GM23338 (cell line): ENCODE measurements around the gene OR2T11. TPM values are rescaled to one million over a fixed set of nuclear protein-coding genes. Genes with fewer than 3 reads are reported as not detected.
"Not testable (repeated sequence)": the region's sequence is repeated elsewhere in the genome, so short reads cannot be mapped to it uniquely, and the experiment has no call there.

ENCODE experiments used
- ATAC-seq: fragments of 200-7000 bp; cut with Tn5 transposase; 3 replicates; pipeline ENCODE4 v1.9.1; 2020
- DNase-seq: peaks from one replicate; pipeline ENCODE4 v3.0.0-alpha.2; 2015; ENCODE audit warnings: low spot score
- H2AFZ ChIP-seq: fragments of 200-600 bp; sonication (generic); 2 replicates; pipeline ENCODE4 v1.8.0; 2016; ENCODE audit warnings: antibody characterized with exemption, mild to moderate bottlenecking, moderate library complexity
- H3F3A ChIP-seq: fragments of 200-600 bp; sonication (generic); replicated peaks from 2 replicates; pipeline ENCODE4 v1.8.0; 2017; ENCODE audit warnings: antibody characterized with exemption, mixed run types, low read depth
- H3K27ac ChIP-seq: fragments of 200-600 bp; sonication (generic); 2 replicates; pipeline ENCODE4 v1.6.1; 2016; ENCODE audit warnings: low read depth
- H3K27me3 ChIP-seq: fragments of 200-600 bp; sonication (generic); 2 replicates; pipeline ENCODE4 v1.8.0; 2016; ENCODE audit warnings: mild to moderate bottlenecking, mixed run types, moderate library complexity; ENCODE audit not compliant: insufficient read depth
- H3K36me3 ChIP-seq: fragments of 200-600 bp; sonication (generic); 2 replicates; pipeline ENCODE4 v1.8.0; 2016; ENCODE audit warnings: mild to moderate bottlenecking; ENCODE audit not compliant: insufficient read depth
- H3K4me1 ChIP-seq: fragments of 200-600 bp; sonication (generic); 2 replicates; pipeline ENCODE4 v1.8.0; 2016; ENCODE audit warnings: mild to moderate bottlenecking, moderate library complexity; ENCODE audit not compliant: insufficient read depth
- H3K4me2 ChIP-seq: fragments of 200-600 bp; sonication (generic); 2 replicates; pipeline ENCODE4 v1.7.1; 2017; ENCODE audit warnings: mixed run types
- H3K4me3 ChIP-seq: fragments of 200-600 bp; sonication (generic); 2 replicates; pipeline ENCODE4 v1.6.1; 2016; ENCODE audit warnings: mixed run types
- H3K79me2 ChIP-seq: fragments of 200-600 bp; sonication (generic); replicated peaks from 2 replicates; pipeline ENCODE4 v1.8.0; 2017; ENCODE audit warnings: mild to moderate bottlenecking; ENCODE audit not compliant: insufficient read depth
- H3K9me2 ChIP-seq: fragments of 200-600 bp; sonication (generic); 2 replicates; pipeline ENCODE4 v1.8.0; 2017; ENCODE audit not compliant: insufficient read depth
- H4K20me1 ChIP-seq: fragments of 200-600 bp; sonication (generic); replicated peaks from 2 replicates; pipeline ENCODE4 v1.8.0; 2017; ENCODE audit warnings: mild to moderate bottlenecking; ENCODE audit not compliant: insufficient read depth
- H3K27ac Mint-ChIP-seq: 2 replicates; pipeline ENCODE4 v1.8.0; 2020; ENCODE audit warnings: inconsistent platforms, mild to moderate bottlenecking, moderate library complexity, mixed read lengths
- H3K27me3 Mint-ChIP-seq: 3 replicates; pipeline ENCODE4 v1.8.0; 2022; ENCODE audit warnings: low read depth, mild to moderate bottlenecking, moderate library complexity, mixed read lengths, inconsistent platforms; ENCODE audit not compliant: insufficient read depth, poor library complexity
- H3K36me3 Mint-ChIP-seq: 3 replicates; pipeline ENCODE4 v1.8.0; 2021; ENCODE audit warnings: low read depth, mild to moderate bottlenecking, inconsistent platforms, moderate library complexity, mixed read lengths
- H3K4me1 Mint-ChIP-seq: 3 replicates; pipeline ENCODE4 v1.8.0; 2020; ENCODE audit warnings: mild to moderate bottlenecking, inconsistent platforms, mixed read lengths
- H3K4me3 Mint-ChIP-seq: 3 replicates; pipeline ENCODE4 v1.8.0; 2021; ENCODE audit warnings: moderate library complexity, mild to moderate bottlenecking, inconsistent platforms, mixed read lengths
- H3K9me3 Mint-ChIP-seq: 3 replicates; pipeline ENCODE4 v1.8.0; 2020; ENCODE audit warnings: moderate library complexity, mild to moderate bottlenecking, inconsistent platforms, mixed read lengths
- polyA plus RNA-seq: library from polyadenylated mRNA; unstranded; fragments of >200 nt; fragmentation: Nextera tagmentation; extraction: Ambion mirVana; gene quantifications from 2 replicates; pipeline ENCODE4 v1.2.1, GENCODE V29; 2016
- small RNA-seq: library from RNA; depleted of rRNA; stranded (forward); fragments of <200 nt; gene quantifications from one replicate; pipeline ENCODE3, GENCODE V24; 2014; ENCODE audit warnings: low replicate concordance
- total RNA-seq: library from RNA; depleted of rRNA; stranded (reverse); fragments of >200 nt; shearing (Covaris generic); gene quantifications from 2 replicates; pipeline ENCODE4 v1.2.3, GENCODE V29; 2014; rRNA removed

OR2T11 gene
- total and polyA plus RNA-seq, 2 experiments from 2014 or later: not detected

- not testable (repeated sequence) for H4K20me1 ChIP-seq, H3K4me2 ChIP-seq, H3F3A ChIP-seq, H3K27me3 ChIP-seq, H3K27ac Mint-ChIP-seq, ATAC-seq, H2AFZ ChIP-seq, H3K27me3 Mint-ChIP-seq, DNase-seq, H3K4me1 ChIP-seq, H3K4me3 Mint-ChIP-seq, H3K27ac ChIP-seq, H3K79me2 ChIP-seq, H3K4me1 Mint-ChIP-seq, H3K4me3 ChIP-seq, H3K36me3 ChIP-seq, H3K9me2 ChIP-seq
- Mint-ChIP-seq H3K9me3 (peaks cover 61% of the 10 kb centered on the region), H3K36me3 (peaks cover 12% of the 10 kb centered on the region)
These were observed 61.0 kb downstream of the OR2T11 start for GRCh38 chr1:248573856-248574255.

Small RNA genes lying within 50 kb of the gene (small RNA-seq; reads per million reads assigned to genes)
- not detected for gene RF00019

Other genes starting within 250 kb of the OR2T11 start
- not detected in 2 replicates for gene OR2T1, start 232.0 kb downstream of the OR2T11 start, total RNA-seq
- gene OR2T1, start 232.0 kb downstream of the OR2T11 start, polyA plus RNA-seq: not detected in 2 replicates
- not detected in 2 replicates for gene OR2T2, start 189.5 kb downstream of the OR2T11 start, total RNA-seq
- not detected in 2 replicates for gene OR2T2, start 189.5 kb downstream of the OR2T11 start, polyA plus RNA-seq
- gene OR2T3, start 161.7 kb downstream of the OR2T11 start, total RNA-seq: not detected in 2 replicates
- not detected in 2 replicates for gene OR2T3, start 161.7 kb downstream of the OR2T11 start, polyA plus RNA-seq
- gene OR2T5, start 146.5 kb downstream of the OR2T11 start, total RNA-seq: not detected in 2 replicates
- gene OR2T5, start 146.5 kb downstream of the OR2T11 start, polyA plus RNA-seq: not detected in 2 replicates
- not detected in 2 replicates for gene OR2G6, start 127.0 kb downstream of the OR2T11 start, total RNA-seq
- not detected in 2 replicates for gene OR2G6, start 127.0 kb downstream of the OR2T11 start, polyA plus RNA-seq
- gene OR2T29, start 72.3 kb downstream of the OR2T11 start, total RNA-seq: not detected in 2 replicates
- not detected in 2 replicates for gene OR2T29, start 72.3 kb downstream of the OR2T11 start, polyA plus RNA-seq
- not detected in 2 replicates for gene OR2T34, start 60.3 kb downstream of the OR2T11 start, total RNA-seq
- gene OR2T34, start 60.3 kb downstream of the OR2T11 start, polyA plus RNA-seq: not detected in 2 replicates
- gene OR2T10, start 37.4 kb downstream of the OR2T11 start, total RNA-seq: not detected in 2 replicates
- gene OR2T10, start 37.4 kb downstream of the OR2T11 start, polyA plus RNA-seq: not detected in 2 replicates
- not detected in 2 replicates for gene OR2T35, start 10.2 kb upstream of the OR2T11 start, total RNA-seq
- gene OR2T35, start 10.2 kb upstream of the OR2T11 start, polyA plus RNA-seq: not detected in 2 replicates
- gene OR2T27, start 20.4 kb upstream of the OR2T11 start, total RNA-seq: not detected in 2 replicates
- gene OR2T27, start 20.4 kb upstream of the OR2T11 start, polyA plus RNA-seq: not detected in 2 replicates
- not detected in 2 replicates for gene OR14I1, start 67.7 kb upstream of the OR2T11 start, total RNA-seq
- gene OR14I1, start 67.7 kb upstream of the OR2T11 start, polyA plus RNA-seq: not detected in 2 replicates
- gene LYPD8, start 120.7 kb upstream of the OR2T11 start, total RNA-seq: not detected in 2 replicates
- gene LYPD8, start 120.7 kb upstream of the OR2T11 start, polyA plus RNA-seq: not detected in 2 replicates
- 16.8 and 26.1 TPM in 2 replicates for gene SH3BP5L, start 190.8 kb upstream of the OR2T11 start, total RNA-seq
- gene SH3BP5L, start 190.8 kb upstream of the OR2T11 start, polyA plus RNA-seq: 2.8 and 3.9 TPM in 2 replicates
- 26.3 and 39.7 TPM in 2 replicates for gene ZNF672, start 203.1 kb upstream of the OR2T11 start, total RNA-seq
- gene ZNF672, start 203.1 kb upstream of the OR2T11 start, polyA plus RNA-seq: 9.0 and 10.3 TPM in 2 replicates
- gene ZNF692, start 224.0 kb upstream of the OR2T11 start, total RNA-seq: 34.4 and 57.1 TPM in 2 replicates
- 38.3 and 41.2 TPM in 2 replicates for gene ZNF692, start 224.0 kb upstream of the OR2T11 start, polyA plus RNA-seq